Head of caudate nucleus (tissue), 42 donors: ENCODE data around the gene GNPTG.
A peak's percentile ranks its signal among the peaks of the same experiment; 100 is the strongest.

Experiments
- DNase-seq, 42 donors: peaks; one replicate each; pipeline versions ENCODE4 v3.0.0 to v3.0.0-alpha.2; 2020 to 2021; ENCODE audit warnings: mixed read lengths in 7 of 42
- intact Hi-C: fragments of 100-400 bp; cut with DNase I; formaldehyde crosslinking; loops from one replicate; pipeline ENCODE4 v1.15.0; 2022

The GNPTG gene

DNA sequence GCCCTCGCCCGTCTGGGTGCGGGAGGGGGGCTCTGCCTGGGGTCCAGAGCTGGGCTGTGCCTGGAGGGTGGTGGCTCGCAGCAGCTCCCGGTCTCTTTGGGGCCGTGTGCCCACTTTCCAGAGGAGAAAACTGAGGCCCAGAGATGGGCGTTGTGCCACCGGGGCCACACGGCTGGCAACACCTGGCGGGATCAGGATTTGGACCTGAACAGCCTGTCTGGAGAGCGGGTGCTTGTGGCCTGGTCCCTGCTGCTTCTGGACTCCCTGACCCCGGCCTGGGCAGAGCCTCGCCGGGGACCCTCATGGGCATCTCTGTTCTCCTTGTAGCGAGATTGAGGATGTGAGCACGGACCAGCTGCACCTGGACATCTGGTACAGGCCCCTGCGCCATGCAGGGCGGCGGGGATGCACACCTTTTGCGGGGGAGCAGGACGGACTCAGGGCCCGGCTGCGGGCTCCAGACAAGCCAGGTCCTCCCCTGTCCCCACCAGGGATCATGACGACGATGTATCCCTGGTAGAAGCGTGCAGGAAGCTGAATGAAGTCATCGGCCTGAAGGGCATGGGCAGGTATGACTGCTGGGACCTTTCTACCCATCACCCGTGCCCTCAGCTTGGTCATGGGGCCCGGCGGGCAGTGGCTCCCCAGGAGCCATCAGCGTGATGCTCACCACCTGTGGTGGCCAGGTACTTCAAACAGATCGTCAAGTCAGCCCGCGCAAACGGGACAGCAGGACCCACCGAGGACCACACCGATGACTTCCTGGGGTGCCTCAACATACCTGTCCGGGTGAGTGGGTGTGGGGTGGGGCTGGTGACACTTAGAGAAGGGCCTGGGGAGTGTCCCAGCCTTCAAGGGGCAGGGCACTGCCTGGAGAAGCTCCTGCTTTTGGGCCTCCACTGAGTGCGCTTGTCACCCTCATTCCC, 10.0 kb upstream of the GNPTG start:
- no peak for DNase-seq
- intact Hi-C loops: no loop called here

DNA sequence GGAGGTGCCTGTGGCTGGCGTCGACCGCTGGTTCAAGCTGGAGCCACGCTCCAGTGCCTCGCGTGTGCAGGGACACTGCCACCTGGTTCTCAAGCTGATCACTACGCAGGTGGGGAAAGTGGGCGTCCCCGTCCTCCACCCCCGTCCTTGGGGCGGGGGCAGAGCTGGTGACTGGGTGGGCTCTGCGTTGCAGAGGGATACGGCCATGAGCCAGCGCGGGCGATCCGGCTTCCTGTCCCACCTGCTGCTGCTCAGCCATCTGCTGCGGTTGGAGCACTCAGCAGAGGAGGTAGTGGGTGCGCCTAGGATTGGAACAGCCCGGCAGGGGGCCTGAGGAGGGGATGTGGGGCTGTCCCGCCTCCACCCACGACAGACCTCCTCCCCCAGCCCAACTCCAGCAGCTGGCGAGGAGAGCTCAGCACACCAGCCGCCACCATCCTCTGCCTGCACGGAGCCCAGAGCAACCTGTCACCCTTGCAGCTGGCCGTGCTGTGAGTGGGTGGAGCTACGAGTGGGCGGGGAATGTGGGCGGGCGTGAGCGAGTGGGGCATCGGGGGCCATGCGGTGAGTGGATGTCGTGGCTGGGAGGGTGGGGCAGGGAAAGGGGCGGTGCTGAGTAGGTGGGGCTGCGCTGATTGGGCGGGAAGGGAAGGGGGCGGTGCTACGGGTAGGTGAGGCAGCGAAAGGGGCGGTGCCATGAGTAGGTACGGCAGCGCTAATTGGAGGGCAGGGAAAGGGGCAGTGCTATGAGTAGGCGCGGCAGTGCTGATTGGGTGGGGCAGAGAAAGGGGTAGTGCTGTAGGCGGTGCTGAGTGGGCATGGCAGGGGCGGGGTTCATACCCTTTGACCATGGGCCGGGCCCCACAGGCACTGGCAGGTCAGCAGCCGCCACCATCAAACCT, 9.0 kb upstream of the GNPTG start:
- intact Hi-C loops: no loop called here
- DNase-seq: peak; percentile 65 to 93 (median 83)

DNA sequence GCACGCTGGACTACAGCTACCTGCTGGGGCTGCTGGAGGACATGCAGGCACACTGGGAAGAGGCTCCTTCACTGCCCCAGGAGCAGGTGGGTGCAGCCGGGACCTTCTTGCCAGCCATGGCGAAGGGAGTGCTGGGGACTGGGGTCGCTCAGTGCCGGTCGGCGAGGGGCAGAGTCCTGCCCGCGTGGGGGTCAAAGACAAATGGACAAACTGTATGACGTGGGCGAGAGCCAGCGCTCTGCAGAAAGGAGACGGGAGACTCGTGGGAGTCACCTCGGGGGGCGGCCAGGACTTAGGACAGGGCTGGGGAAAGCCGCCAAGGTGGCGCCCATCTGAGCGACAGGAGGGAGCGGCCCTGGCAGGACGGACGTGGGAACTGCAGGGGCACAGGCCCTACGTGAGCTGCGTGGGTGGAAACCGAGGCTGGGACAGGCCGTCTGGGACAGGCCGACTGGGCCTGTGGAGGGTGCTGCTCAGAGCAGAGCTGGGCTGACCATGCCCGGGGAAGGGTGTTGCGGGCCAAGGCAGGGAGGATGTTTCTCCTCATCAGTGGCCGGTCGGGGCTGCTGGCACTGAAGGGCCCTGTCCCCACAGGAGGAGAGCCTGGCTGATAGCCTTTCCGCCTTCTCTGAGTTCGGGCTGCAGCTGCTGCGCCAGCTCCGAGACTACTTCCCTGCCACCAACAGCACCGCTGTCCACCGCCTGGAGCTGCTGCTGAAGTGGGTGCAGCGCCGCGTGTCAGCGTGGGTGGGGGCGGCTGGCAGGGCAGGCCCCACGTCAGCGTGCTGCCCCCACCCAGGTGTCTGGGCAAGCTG, 8.1 kb upstream of the GNPTG start:
- no peak for DNase-seq

DNA sequence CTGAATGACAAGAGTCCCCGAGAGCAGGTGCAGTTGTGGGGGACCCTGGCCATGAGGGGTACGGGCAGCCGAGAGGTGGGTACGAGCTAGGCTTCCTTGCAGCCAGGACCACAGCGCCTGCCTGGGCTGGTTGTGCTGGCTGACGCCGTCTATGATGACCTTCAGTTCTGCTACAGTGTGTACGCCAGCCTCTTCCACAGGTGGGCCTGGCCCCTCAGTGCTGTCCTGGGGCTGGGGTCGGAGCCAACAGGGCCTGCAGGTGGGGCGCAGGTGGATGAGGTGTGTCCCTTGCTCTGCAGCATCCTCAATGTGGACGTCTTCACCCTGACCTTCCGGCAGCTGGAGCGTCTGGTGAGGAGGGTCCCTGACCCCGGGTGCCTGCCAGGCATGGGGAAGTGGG, 7.2 kb upstream of the GNPTG start:
- no peak for DNase-seq
- intact Hi-C loops: no loop called here

More for the DNA sequence above, 8.1 kb upstream of the GNPTG start:
- intact Hi-C loops: no loop called here

DNA sequence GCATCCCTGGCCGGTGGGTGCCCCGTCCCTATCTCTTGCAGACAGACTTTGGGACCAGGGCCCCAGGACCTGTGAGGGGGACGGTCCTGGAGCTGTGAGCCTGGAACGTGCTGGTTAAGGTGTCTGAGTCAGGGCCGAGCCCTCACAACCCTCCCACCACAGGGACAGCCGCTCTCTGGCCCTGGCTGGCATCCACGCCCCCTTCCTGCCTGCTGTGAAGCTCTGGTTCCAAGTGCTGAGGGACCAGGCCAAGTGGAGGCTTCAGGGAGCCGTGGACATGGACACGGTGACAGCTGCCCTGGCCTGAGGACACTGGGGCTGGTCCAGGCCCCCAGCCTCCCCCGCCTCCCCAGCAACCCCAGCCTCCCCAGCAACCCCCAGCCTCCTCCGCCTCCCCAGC, 6.6 kb upstream of the GNPTG start:
- intact Hi-C loops: no loop called here

DNA sequence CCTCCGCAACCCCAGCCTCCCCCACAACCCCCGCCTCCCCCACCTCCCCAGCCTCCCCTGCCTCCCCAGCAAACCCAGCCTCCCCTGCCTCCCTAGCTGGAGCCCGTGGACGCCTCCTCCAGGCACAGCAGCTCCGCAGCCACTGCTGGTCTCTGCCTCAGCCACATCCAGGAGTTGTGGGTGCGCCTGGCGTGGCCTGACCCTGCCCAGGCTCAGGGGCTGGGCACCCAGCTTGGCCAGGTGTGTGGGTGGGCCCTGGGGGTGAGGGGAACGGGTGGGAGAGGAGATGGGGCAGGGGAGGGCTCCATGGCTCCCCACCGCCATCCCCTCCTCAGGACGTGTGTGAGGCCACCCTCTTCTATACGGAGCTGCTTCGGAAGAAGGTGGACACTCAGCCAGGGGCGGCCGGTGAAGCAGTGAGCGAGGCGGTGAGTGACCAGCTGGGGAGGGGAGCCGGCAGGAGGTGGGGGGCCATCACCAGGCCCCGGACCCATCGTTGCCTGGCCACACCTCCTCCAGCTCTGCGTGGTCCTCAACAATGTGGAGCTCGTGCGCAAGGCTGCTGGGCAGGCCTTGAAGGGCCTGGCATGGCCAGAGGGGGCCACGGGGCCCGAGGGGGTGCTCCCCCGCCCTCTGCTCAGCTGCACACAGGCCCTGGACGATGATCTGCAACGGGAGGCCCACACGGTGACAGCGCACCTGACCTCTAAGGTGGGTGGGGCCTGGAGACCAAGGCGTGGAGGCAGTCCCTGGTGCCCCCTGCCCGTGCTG, 5.9 kb upstream of the GNPTG start:
- intact Hi-C loops: no loop called here
- no peak for DNase-seq

More for the DNA sequence above, 6.6 kb upstream of the GNPTG start:
- no peak for DNase-seq

DNA sequence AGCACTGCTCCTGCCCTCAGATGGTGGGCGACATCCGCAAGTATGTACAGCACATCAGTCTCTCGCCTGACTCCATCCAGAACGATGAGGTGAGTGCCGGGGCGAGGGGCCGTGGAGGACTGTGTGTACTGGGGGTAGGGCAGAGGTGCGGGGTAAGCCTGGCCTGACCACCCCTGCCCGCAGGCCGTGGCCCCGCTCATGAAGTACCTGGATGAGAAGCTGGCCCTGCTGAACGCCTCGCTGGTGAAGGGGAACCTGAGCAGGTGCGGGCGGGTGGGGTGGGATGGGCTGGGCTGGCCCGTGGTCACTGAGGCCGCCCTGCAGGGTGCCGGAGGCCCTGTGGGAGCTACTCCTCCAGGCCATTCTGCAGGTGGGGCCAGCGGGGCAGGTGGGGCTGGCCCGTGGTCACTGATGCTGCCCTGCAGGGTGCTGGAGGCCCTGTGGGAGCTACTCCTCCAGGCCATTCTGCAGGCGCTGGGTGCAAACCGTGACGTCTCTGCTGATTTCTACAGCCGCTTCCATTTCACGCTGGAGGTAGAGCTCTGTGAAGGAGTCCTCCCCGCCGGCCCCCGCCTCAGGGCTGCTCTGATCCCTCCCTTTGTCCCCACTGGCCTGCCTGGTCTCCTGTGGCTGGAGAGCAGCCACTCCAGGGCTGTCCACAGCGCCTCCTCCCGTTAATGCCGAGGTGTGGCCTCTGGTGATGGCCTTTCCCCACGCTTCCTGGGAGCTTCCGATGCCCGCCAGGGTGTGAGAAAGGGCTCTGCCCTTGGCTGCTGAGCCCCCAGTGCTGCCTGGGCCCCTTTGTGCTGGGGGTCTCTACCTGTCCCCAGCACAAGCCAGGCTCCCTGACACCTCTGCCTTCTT, 5.1 kb upstream of the GNPTG start:
- no peak for DNase-seq
- intact Hi-C loops: no loop called here

DNA sequence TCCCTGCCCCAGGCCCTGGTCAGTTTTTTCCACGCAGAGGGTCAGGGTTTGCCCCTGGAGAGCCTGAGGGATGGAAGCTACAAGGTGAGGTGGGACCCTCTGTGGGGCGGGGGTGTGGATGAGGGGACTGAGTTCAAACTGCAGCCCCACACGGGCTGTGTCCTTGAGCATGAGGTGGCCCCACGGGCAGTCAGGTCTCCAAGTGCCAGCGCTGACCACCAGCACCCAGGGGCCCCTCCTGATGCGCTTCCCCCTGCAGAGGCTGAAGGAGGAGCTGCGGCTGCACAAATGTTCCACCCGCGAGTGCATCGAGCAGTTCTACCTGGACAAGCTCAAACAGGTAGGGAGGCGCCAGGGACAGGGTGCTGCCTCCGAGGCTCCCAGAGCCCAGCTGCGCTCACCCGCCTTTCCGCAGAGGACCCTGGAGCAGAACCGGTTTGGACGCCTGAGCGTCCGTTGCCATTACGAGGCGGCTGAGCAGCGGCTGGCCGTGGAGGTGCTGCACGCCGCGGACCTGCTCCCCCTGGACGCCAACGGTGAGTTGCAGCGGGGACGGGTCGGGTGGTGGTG, 4.4 kb upstream of the GNPTG start:
- intact Hi-C loops: no loop called here
- DNase-seq: no peak

DNA sequence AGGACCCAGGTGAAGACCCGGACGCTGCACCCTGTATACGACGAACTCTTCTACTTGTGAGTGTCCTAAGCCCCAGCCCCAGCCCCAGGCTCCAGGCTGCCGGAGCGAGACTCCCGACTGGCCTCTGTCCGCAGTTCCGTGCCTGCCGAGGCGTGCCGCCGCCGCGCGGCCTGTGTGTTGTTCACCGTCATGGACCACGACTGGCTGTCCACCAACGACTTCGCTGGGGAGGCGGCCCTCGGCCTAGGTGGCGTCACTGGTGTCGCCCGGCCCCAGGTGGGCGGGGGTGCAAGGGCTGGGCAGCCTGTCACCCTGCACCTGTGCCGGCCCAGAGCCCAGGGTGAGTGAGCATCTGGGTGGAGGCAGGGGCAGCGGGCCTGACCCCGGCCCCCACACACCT, 3.8 kb upstream of the GNPTG start:
- intact Hi-C loops: no loop called here
- no peak for DNase-seq

DNA sequence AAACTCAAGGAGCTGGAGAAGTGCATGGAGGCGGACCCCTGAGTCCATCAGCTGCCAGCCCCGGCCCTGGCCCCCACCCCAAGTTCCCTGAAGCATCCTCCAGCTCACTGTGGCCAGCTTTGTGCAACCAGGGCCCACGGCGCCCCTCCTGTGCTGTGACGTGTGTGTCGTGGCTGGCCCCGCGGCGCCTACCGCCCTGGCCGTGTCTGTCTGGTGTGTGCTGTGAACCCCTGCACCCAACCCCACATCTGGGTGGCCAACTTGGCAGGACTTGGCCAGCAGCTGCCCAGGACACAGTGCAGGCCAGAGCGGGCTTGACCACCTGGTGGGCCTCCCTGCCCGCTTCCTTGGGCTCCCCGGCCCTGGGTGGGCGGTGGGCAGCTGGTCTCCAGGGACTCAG, 3.3 kb upstream of the GNPTG start:
- no peak for DNase-seq
- intact Hi-C loops: no loop called here

DNA sequence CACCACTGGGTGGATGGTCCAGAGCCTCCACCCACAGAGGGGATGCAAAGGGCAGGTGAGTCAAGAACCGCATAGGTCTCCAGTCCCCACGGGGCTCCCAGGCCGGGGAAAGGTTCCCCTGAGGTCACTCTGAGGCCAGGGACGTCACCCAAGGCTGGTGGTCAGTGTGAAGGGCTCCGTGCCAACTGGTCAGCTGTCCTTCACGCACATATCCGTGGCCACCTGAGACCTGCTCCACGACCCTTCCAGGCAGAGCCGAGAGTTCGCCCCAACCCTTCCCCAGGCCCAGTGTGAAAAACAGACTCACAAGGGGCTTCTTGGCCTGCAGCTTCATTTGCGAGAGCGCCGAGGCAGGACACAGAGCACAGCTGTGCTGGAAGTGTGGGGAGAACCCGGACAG, 2.8 kb upstream of the GNPTG start:
- intact Hi-C loops: no loop called here
- DNase-seq: no peak

DNA sequence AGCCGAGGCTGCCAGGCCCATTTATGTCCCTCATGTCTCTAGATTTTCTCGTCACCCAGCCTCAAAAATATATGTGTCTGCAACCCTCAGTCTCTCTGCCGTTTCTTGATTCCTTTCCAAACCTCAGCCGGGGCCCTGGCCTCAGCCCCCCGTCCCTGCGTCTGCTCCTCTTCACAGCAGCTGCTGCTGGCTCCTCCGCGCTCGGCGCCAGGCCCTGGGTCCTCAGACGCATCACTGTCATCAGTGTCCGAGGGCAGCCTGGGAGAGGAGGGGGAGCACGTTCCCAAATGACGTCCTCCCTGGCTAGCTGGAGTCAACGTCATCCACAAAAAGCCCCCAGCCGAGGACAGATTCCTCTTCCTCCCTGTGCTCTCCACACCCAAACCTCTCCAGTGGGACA, 2.4 kb upstream of the GNPTG start:
- DNase-seq: no peak
- intact Hi-C loops: no loop called here

DNA sequence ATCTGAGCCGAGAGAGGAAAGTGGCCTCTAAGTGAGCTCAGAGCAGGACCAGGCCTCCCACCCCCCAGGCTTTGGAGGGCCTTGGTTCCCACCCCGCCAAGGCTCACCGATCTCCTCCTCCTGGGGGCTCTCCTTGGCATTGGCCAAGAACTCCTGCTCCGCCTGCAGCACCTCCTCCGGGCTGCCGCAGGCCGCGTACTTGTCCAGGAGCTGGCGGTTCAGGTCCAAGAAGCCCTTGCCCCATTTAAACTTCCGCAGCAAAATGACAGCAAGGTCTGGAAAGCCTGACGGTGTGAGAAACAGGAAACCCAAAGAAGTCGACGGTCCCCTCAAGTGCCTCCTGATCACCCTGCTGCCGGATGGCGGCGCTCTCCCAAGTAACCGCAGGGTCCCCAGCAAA, 1.8 kb upstream of the GNPTG start:
- no peak for DNase-seq
- intact Hi-C loops: loop anchor here (5.0 to 10.0 kb wide), 3 partner anchors 38 to 125 kb away; partner anchors contain the start of genes CLCN7 and UQCC4

DNA sequence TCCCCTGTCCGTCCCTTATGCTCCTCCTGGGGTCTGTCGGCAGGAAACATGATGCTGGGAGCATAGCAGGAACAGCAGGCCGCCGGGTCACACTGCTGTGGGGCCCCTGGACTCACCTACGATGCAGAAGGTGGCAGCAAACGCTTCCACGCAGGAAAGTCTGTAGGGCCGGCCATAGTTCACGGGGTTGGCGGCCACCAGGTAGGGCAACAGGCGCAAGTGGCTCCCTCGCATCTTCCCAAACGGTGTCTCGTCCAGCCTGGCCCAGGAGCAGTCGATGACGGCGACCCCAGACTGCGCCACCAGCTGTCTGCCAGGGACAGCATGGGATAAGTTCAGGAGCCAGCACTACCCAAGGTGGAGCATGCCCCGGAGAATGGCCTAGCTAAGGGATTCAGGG, 1.0 kb upstream of the GNPTG start:
- intact Hi-C loops: loop anchor here (5.0 to 10.0 kb wide), 3 partner anchors 38 to 124 kb away; partner anchors contain the start of genes CLCN7 and UQCC4
- no peak for DNase-seq

DNA sequence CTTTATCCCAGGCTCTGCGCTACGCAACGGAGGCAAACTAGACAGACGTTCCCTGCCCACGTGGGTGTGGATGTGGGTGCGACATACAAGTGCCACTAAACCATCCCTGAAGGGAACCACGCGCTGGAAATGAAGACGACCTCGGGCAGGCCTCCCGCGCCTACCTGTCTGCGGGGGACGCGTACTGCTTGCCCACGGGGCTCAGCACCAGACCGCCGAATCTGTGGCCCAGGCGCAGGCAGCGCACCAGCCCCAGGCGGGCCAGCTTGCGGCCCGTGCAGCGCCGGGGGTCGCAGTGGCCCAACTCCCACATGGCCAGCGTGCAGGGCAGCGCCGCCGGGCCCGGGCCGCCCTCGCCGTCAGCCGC, 533 bp upstream of the GNPTG start:
- intact Hi-C loops: loop anchor here (5.0 to 10.0 kb wide), 3 partner anchors 39 to 124 kb away; partner anchors contain the start of genes CLCN7 and UQCC4
- DNase-seq: peak in 15 of 42 donors; percentile 12 to 49 (median 36)

DNA sequence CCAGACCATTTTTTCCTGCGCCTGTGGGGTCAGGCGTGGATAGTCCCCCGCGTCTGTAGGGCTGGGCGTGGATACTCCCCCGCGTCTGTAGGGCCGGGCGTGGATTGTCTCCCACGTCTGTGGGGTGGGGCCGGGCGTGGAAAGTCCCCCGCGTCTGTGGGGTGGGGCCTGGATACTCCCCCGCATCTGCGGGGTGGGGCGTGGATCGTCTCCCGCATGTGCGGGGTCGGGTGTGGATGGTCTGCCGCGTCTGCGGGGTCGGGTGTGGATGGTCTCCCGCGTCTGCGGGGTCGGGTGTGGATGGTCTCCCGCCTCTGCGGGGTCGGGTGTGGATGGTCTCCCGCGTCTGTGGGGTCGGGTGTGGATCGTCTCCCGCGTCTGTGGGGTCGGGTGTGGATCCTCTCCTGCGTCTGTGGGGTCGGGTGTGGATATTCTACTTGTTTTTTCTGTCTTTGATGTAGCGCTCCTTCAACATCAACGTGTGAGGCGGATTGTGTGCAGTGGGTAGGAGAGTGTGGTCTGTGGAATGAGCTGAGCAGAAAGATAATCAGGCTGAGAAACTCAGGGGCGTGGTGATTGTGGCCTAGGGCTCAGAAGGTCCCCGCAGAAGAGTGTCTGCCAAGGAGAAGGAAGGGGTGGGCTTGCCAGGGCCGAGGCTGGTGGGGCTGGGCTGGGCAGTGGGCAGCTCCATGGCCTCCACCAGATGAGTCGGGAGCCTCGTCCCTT, 3.2 kb downstream of the GNPTG start:
- DNase-seq: no peak
- intact Hi-C loops: loop anchor here (5.0 to 10.0 kb wide), 3 partner anchors 43 to 120 kb away; partner anchors contain the start of genes CLCN7 and UQCC4
